ENCODE measurements around the gene TFAP2C. TPM values are rescaled to one million over a fixed set of nuclear protein-coding genes. Genes with fewer than 3 reads are reported as not detected.

Gene TFAP2C
- total and polyA plus RNA-seq, 2 experiments from 2014 or later: 11.9 to 14.3 TPM

DNA sequence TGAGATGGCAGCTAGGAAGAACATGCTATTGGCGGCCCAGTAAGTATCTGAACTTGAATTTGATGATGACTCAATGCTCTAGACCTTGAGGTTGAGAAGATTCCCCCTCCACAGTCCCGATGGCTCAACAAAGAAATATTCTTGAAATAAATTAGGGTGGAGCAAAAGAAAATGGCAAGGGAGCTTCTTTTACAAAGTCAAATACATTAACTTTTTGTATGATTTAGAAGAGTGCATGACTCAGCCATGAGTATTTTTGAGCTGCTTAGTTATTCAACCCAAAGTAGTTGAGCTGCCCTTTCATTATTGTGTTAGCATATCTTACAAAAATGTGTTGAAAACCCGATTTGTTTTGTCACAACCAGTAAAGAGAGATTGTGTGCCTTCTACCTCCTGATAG is 7.6 kb downstream of the TFAP2C start:
- Mint-ChIP-seq H3K9me3 (no peaks in the 10 kb centered on the region; the same call in 2 of the 3 replicates), H3K27me3 (ENCODE audit: insufficient read depth, low read depth, poor library complexity) (peaks cover 24% of the 10 kb centered on the region), H3K36me3 (ENCODE audit: low read depth) (peaks cover 30% of the 10 kb centered on the region), H3K4me1 (peaks cover 62% of the 10 kb centered on the region), H3K4me3 (0 out of 3 replicates have a peak overlapping the region, but pooled peaks have one; percentile 4), H3K27ac (no peak overlapping the region; the same call in 1 of the 2 replicates)
- TF ChIP-seq NANOG (IDR thresholded peaks at IDR 0.05; ENCODE audit: borderline replicate concordance) (peak; percentile 16; the same call in 1 of the 2 replicates), CREB1 (CRISPR knock-in tag; IDR thresholded peaks at IDR 0.05; ENCODE audit: low read depth) (no peak), EZH2 (IDR thresholded peaks at IDR 0.05; ENCODE audit: low read depth, unreplicated experiment) (no peak), ETS1 (IDR thresholded peaks at IDR 0.05) (no peak), ZNF114 (CRISPR knock-in tag; IDR thresholded peaks at IDR 0.05) (no peak), ZNF331 (CRISPR knock-in tag; IDR thresholded peaks at IDR 0.05; ENCODE audit: low read depth) (no peak), ZNF462 (CRISPR knock-in tag; IDR thresholded peaks at IDR 0.05) (no peak)
- Histone ChIP-seq H3K4me3 (no peak overlapping the region), H3K4me2 (0 out of 2 replicates have a peak overlapping the region, but pooled peaks have one; percentile 11), H3F3A (replicated peaks; ENCODE audit: low read depth) (no peaks in the 10 kb centered on the region), H2AFZ (no peak overlapping the region), H3K9me2 (ENCODE audit: insufficient read depth) (no peaks in the 10 kb centered on the region), H3K27me3 (ENCODE audit: insufficient read depth) (peaks cover 11% of the 10 kb centered on the region), H3K79me2 (replicated peaks; ENCODE audit: insufficient read depth) (peaks cover 28% of the 10 kb centered on the region), H4K20me1 (replicated peaks; ENCODE audit: insufficient read depth) (no peaks in the 10 kb centered on the region), H3K4me1 (ENCODE audit: insufficient read depth) (peaks cover 61% of the 10 kb centered on the region), H3K27ac (ENCODE audit: low read depth) (peak overlapping the region; percentile 47), H3K36me3 (ENCODE audit: insufficient read depth) (peaks cover 21% of the 10 kb centered on the region)
- no peak for ATAC-seq
- no peak for DNase-seq (ENCODE audit: low spot score)
